ENCODE measurements around the gene CYFIP2.

CYFIP2 gene

GRCh38 chr5:157245476-157245875, 20.4 kb upstream of the CYFIP2 start:
- no peak overlapping the region for H3K4me3 ChIP-seq (ENCODE audit: low read depth, low read length)
- TF ChIP-seq CTCF (IDR thresholded peaks at IDR 0.05; ENCODE audit: low read depth, low read length), result no peak

DNA sequence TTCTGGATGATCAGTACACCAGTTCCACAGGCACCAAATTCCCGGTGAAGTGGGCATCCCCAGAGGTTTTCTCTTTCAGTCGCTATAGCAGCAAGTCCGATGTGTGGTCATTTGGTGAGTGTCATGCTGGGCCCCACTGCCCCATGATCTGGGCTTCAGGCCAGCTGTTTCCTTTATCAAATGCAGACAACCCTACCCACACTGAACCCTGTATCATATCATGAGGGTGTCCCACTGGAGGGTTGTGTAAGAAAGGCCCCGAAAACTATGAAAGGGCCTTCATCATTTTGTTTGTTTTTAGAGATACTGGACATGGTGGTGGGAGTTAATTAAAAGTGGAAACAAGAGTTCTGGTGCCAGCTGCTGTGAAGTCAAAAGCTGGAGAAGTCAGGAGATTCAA, 20.0 kb upstream of the CYFIP2 start:
- TF ChIP-seq CTCF (IDR thresholded peaks at IDR 0.05; ENCODE audit: low read depth, low read length), result no peak
- H3K4me3 ChIP-seq (ENCODE audit: low read depth, low read length), result no peak overlapping the region

DNA sequence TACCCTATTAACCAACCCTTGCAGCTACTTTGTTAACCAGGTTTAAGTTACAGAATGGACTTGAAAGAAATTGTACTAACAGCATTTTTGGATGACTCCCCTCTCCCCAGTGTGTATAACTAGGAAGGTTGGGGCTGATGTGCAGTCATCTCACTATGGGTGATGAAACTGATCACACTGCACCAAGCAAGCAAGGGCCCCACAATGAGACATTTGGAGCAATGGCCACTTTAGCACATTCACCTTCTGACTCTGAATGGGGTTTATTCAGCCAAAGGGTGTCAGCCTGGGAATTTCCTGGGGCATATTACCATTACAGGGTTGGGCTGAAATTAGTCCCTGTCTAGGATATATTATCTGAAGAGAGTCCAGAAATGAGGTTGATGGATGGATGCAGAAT, 18.7 kb upstream of the CYFIP2 start:
- no peak overlapping the region for H3K4me3 ChIP-seq (ENCODE audit: low read depth, low read length)
- no peak for TF ChIP-seq CTCF (IDR thresholded peaks at IDR 0.05; ENCODE audit: low read depth, low read length)

DNA sequence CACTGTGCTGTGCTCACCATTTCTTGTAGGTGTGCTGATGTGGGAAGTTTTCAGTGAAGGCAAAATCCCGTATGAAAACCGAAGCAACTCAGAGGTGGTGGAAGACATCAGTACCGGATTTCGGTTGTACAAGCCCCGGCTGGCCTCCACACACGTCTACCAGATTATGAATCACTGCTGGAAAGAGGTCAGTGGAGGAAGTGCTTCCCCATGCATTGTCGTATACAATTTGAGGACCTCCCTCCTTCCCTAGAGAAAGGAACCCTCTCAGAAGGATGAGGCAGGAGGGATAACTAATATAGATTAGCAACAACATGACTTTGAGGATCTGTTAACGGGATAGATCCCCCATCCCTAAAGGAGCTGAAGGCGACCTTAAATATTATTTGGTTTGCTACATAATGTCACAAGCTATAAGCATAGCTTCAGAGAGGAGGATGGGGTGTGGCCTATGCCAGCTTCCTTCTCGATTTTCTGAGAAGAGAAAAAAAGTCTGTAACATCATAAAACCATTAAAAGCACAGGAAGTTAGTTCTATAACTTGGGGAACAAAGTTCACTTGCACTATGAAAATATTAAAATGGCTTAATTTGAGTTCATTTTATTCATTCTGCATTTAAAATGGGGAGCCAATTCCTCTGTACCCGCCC, 17.0 kb upstream of the CYFIP2 start:
- TF ChIP-seq CTCF (IDR thresholded peaks at IDR 0.05; ENCODE audit: low read depth, low read length), result no peak
- H3K4me3 ChIP-seq (ENCODE audit: low read depth, low read length), result no peak overlapping the region

- TF ChIP-seq CTCF (IDR thresholded peaks at IDR 0.05; ENCODE audit: low read depth, low read length), result no peak
- H3K4me3 ChIP-seq (ENCODE audit: low read depth, low read length), result no peak overlapping the region
Observed at GRCh38 chr5:157252711-157253465, 13.0 kb upstream of the CYFIP2 start.

DNA sequence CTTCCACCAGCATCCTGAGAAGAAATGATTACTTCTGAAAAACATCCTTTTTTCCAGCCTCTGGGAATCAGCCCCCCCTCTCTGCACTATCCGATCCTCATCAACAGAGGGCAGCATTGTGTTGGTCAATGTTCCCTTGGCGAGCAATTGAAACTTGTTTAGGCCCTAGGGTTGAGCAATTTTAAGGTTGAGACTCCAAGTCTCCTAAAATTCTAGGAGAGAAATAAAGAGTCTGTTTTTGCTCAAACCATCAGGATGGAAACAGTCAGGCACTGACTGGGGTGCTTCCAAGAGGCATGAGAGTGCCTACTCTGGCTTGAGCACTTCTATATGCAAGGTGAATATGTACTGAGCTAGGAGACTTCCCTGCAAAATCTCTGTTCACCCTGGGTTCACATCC, 12.4 kb upstream of the CYFIP2 start:
- no peak overlapping the region for H3K4me3 ChIP-seq (ENCODE audit: low read depth, low read length)
- peak; percentile 94 for TF ChIP-seq CTCF (IDR thresholded peaks at IDR 0.05; ENCODE audit: low read depth, low read length)

GRCh38 chr5:157258450-157258849, 7.5 kb upstream of the CYFIP2 start:
- no peak for TF ChIP-seq CTCF (IDR thresholded peaks at IDR 0.05; ENCODE audit: low read depth, low read length)
- H3K4me3 ChIP-seq (ENCODE audit: low read depth, low read length), result no peak overlapping the region
